Stomach (tissue), 4 donors: Measurements from ENCODE around the gene DHX58.

Experiments
- EP300 ChIP-seq: sonication (generic); formaldehyde crosslinking; IDR thresholded peaks from one replicate; pipeline ENCODE4 v1.6.1; 2017; ENCODE audit warnings: antibody characterized with exemption
- POLR2A ChIP-seq, 4 donors: fragments of 450-650 bp; IDR thresholded peaks; one replicate each; pipeline ENCODE4 v1.6.1; 2016; ENCODE audit warnings: antibody characterized with exemption in 4 of 4, control low read depth in 2 of 4, mild to moderate bottlenecking in 1 of 4, moderate library complexity in 1 of 4
- POLR2AphosphoS5 ChIP-seq, 3 donors: sonication (generic); formaldehyde crosslinking; IDR thresholded peaks; one replicate each; pipeline ENCODE4 v1.6.1; 2016; ENCODE audit warnings: antibody characterized with exemption in 3 of 3
- TF ChIP-seq, protein P1 (sequence below), 7 experiments: fragments of 450-650 bp in 4 of 7; fragments of 200-600 bp in 3 of 7; sonication (generic) in 3 of 7; IDR thresholded peaks; one replicate each; pipeline ENCODE4 v1.5.1; 2016 to 2019; ENCODE audit warnings: antibody characterized with exemption in 7 of 7, control low read depth in 2 of 7, mild to moderate bottlenecking in 1 of 7

DNA sequence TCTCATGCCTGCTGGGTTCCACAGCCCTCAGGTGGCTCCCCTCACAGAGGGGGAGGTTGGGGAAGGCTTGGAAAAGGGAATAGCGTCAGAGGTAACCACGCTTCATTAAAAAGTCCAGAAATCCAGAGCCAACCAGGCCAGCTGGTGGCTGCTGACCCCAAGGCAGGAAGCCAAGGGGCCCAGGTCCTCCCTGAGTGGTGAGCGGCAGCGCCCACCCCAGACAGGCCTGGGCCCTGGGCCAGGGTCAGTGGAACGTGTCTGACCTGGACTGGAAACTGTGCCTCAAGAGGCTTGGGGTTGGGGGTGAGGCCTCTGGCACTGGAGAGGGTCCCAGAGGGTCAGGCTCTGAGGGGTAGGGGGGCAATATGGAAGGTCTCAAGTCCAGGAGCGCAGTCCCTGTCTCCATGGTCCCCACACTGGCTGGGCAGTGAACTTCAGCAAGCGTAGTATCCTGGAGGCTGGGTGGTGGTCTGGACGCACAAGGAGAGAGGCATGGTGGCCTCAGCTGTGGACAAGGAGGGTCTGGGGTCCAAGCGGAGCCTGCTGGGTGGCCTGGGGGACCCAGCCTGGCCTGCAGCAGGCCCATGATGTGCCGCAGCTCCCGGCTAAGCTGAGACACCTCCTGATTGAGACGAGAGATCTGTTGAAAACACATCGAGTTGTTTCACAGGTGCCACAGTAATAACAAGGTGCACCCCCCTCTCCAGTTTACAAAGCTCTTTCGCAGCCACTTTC, 47.4 kb upstream of the DHX58 start:
- TF ChIP-seq, protein P1, sequence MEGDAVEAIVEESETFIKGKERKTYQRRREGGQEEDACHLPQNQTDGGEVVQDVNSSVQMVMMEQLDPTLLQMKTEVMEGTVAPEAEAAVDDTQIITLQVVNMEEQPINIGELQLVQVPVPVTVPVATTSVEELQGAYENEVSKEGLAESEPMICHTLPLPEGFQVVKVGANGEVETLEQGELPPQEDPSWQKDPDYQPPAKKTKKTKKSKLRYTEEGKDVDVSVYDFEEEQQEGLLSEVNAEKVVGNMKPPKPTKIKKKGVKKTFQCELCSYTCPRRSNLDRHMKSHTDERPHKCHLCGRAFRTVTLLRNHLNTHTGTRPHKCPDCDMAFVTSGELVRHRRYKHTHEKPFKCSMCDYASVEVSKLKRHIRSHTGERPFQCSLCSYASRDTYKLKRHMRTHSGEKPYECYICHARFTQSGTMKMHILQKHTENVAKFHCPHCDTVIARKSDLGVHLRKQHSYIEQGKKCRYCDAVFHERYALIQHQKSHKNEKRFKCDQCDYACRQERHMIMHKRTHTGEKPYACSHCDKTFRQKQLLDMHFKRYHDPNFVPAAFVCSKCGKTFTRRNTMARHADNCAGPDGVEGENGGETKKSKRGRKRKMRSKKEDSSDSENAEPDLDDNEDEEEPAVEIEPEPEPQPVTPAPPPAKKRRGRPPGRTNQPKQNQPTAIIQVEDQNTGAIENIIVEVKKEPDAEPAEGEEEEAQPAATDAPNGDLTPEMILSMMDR (IDR thresholded peaks at IDR 0.05): no peak
- no peak for TF ChIP-seq EP300
- TF ChIP-seq POLR2AphosphoS5 (IDR thresholded peaks at IDR 0.05): no peak
- TF ChIP-seq POLR2A (IDR thresholded peaks at IDR 0.05): no peak
